HuH-7 (cell line): ENCODE data around the gene SEC63.
A peak's percentile ranks its signal among the peaks of the same experiment; 100 is the strongest.
"Not testable (repeated sequence)": the region's sequence is repeated elsewhere in the genome, so short reads cannot be mapped to it uniquely, and the experiment has no call there.

ENCODE experiments used
- DNase-seq: peaks from one replicate; pipeline ENCODE4 v3.0.0; 2011; ENCODE audit warnings: low spot score

The SEC63 gene

GRCh38 chr6:107862383-107862782 lies 95.6 kb downstream of the SEC63 start:
- no peak for DNase-seq

GRCh38 chr6:107860963-107861362 lies 97.0 kb downstream of the SEC63 start:
- DNase-seq: not testable (repeated sequence)

GRCh38 chr6:107860144-107860543 lies 97.9 kb downstream of the SEC63 start:
- DNase-seq: not testable (repeated sequence)

- DNase-seq: no peak
Observed at GRCh38 chr6:107853230-107853629, 104.8 kb downstream of the SEC63 start.

GRCh38 chr6:107849325-107849724 lies 108.7 kb downstream of the SEC63 start:
- DNase-seq: no peak

GRCh38 chr6:107847844-107848802 lies 109.9 kb downstream of the SEC63 start:
- DNase-seq: peak; percentile 86

- no peak for DNase-seq
Observed at GRCh38 chr6:107846262-107846795, 111.7 kb downstream of the SEC63 start.

GRCh38 chr6:107845777-107846176 lies 112.2 kb downstream of the SEC63 start:
- DNase-seq: no peak

GRCh38 chr6:107843400-107843799 lies 114.6 kb downstream of the SEC63 start:
- no peak for DNase-seq

GRCh38 chr6:107841275-107841670 lies 116.7 kb downstream of the SEC63 start:
- no peak for DNase-seq

GRCh38 chr6:107840636-107841274 lies 117.3 kb downstream of the SEC63 start:
- no peak for DNase-seq

- no peak for DNase-seq
Observed at GRCh38 chr6:107833136-107833535, 124.9 kb downstream of the SEC63 start.

GRCh38 chr6:107832151-107833056 lies 125.6 kb downstream of the SEC63 start:
- DNase-seq: no peak

GRCh38 chr6:107830060-107830459 lies 127.9 kb downstream of the SEC63 start:
- no peak for DNase-seq

GRCh38 chr6:107827541-107827940 lies 130.5 kb downstream of the SEC63 start:
- no peak for DNase-seq

- DNase-seq: no peak
Observed at GRCh38 chr6:107823047-107823557, 134.9 kb downstream of the SEC63 start.

- no peak for DNase-seq
Observed at GRCh38 chr6:107822176-107823046, 135.6 kb downstream of the SEC63 start.

GRCh38 chr6:107821591-107821990 lies 136.4 kb downstream of the SEC63 start:
- DNase-seq: no peak

- DNase-seq: no peak
Observed at GRCh38 chr6:107820338-107821261, 137.4 kb downstream of the SEC63 start.

GRCh38 chr6:107819964-107820337 lies 138.1 kb downstream of the SEC63 start:
- DNase-seq: no peak
